ENCODE measurements around the gene SDR42E1.

GRCh38 chr16:81956213-81956948 lies 54.9 kb downstream of the SDR42E1 start:
- TF ChIP-seq CTCF (IDR thresholded peaks at IDR 0.05; ENCODE audit: low read length) = no peak
- no peak for TF ChIP-seq EZH2 (optimal IDR thresholded peaks at IDR 0.05; ENCODE audit: low read depth, low read length)
